PC-9 (cell line): ENCODE measurements around the gene FUCA2.

ENCODE experiments used
- EZH2 ChIP-seq: fragments of 200-600 bp; sonication (generic); IDR thresholded peaks from 2 replicates; pipeline ENCODE4 v1.8.0; 2017; ENCODE audit warnings: antibody characterized with exemption, low read depth
- TF ChIP-seq, protein P1 (sequence below): fragments of 200-600 bp; sonication (generic); conservative IDR thresholded peaks from 2 replicates; pipeline ENCODE4 v1.6.1; 2017; ENCODE audit warnings: mixed run types, antibody characterized with exemption, mild to moderate bottlenecking, moderate library complexity

DNA sequence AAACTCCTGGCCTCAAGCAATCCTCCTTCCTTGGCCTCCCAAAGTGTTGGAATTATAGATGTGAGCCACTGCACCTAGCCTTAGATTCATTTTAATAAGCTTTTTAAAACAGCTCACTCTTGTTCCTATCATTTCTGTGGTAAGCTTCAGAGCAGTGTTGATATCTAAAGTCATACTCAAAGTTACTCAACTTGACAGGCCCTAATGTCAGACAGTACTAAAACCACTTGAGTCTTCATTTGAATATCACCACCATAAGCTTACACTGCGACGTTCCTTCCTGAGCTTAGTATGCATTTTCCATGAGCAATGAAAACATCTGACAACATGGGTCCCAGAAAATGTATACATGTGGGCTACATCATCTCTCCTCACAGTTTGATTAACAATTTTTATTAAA, 6.0 kb downstream of the FUCA2 start:
- TF ChIP-seq, protein P1, sequence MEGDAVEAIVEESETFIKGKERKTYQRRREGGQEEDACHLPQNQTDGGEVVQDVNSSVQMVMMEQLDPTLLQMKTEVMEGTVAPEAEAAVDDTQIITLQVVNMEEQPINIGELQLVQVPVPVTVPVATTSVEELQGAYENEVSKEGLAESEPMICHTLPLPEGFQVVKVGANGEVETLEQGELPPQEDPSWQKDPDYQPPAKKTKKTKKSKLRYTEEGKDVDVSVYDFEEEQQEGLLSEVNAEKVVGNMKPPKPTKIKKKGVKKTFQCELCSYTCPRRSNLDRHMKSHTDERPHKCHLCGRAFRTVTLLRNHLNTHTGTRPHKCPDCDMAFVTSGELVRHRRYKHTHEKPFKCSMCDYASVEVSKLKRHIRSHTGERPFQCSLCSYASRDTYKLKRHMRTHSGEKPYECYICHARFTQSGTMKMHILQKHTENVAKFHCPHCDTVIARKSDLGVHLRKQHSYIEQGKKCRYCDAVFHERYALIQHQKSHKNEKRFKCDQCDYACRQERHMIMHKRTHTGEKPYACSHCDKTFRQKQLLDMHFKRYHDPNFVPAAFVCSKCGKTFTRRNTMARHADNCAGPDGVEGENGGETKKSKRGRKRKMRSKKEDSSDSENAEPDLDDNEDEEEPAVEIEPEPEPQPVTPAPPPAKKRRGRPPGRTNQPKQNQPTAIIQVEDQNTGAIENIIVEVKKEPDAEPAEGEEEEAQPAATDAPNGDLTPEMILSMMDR = no peak
- TF ChIP-seq EZH2 = no peak
